Endometrium (tissue), 2 donors: ENCODE results near the gene SAMD4B.

Source experiments
- FAIRE-seq: peaks from 2 replicates; lab custom pipeline; 2012; peaks lifted over from hg19 to GRCh38; lab: Jason Lieb, UNC
- donor health status: control.
- donor health status: control.

The SAMD4B gene

GRCh38 chr19:39397360-39398296, 55.4 kb downstream of the SAMD4B start:
- no peak for FAIRE-seq

GRCh38 chr19:39398297-39398864, 56.2 kb downstream of the SAMD4B start:
- FAIRE-seq, result no peak

GRCh38 chr19:39399668-39400050, 57.4 kb downstream of the SAMD4B start:
- no peak for FAIRE-seq

GRCh38 chr19:39400061-39400460, 57.8 kb downstream of the SAMD4B start:
- no peak for FAIRE-seq

GRCh38 chr19:39401070-39401548, 58.9 kb downstream of the SAMD4B start:
- no peak for FAIRE-seq

- FAIRE-seq, result no peak
Observed at GRCh38 chr19:39401549-39402345, 59.5 kb downstream of the SAMD4B start.

GRCh38 chr19:39402346-39403300, 60.4 kb downstream of the SAMD4B start:
- FAIRE-seq, result no peak

GRCh38 chr19:39403331-39404312, 61.4 kb downstream of the SAMD4B start:
- no peak for FAIRE-seq

GRCh38 chr19:39405261-39405957, 63.2 kb downstream of the SAMD4B start:
- FAIRE-seq, result no peak

GRCh38 chr19:39405958-39406655, 63.9 kb downstream of the SAMD4B start:
- no peak for FAIRE-seq

- no peak for FAIRE-seq
Observed at GRCh38 chr19:39406656-39407409, 64.6 kb downstream of the SAMD4B start, which contains the start of gene ZFP36. ZFP36 (plus strand) TSS chr19:39406847; CDS start chr19:39406905, 58 bp downstream.

- no peak for FAIRE-seq
Observed at GRCh38 chr19:39407410-39407659, 65.1 kb downstream of the SAMD4B start.

- no peak for FAIRE-seq
Observed at GRCh38 chr19:39407660-39408391, 65.6 kb downstream of the SAMD4B start.

- FAIRE-seq, result no peak
Observed at GRCh38 chr19:39408392-39409207, 66.4 kb downstream of the SAMD4B start.

- FAIRE-seq, result peak; percentile 70
Observed at GRCh38 chr19:39409208-39410016, 67.2 kb downstream of the SAMD4B start.
